Endothelial cell of umbilical vein (primary cell): ENCODE measurements around the gene SLC2A6.

Experiments used
- EZH2 ChIP-seq: IDR thresholded peaks from 2 replicates; pipeline ENCODE4 v1.6.1; 2012; ENCODE audit warnings: borderline replicate concordance, low read depth, mild to moderate bottlenecking, moderate library complexity, low read length, inconsistent platforms; ENCODE audit not compliant: severe bottlenecking
- POLR2A ChIP-seq: IDR thresholded peaks from 2 replicates; pipeline ENCODE4 v1.6.1; 2012; ENCODE audit warnings: low read depth, mild to moderate bottlenecking, control low read depth, low read length
- POLR2AphosphoS5 ChIP-seq: IDR thresholded peaks from 2 replicates; pipeline ENCODE4 v1.6.1; 2012; ENCODE audit warnings: low read depth, mild to moderate bottlenecking, control low read depth, low read length, moderate library complexity; ENCODE audit not compliant: insufficient read depth
- TF ChIP-seq, protein P1 (sequence below), 2 donors: IDR thresholded peaks; 1 replicate in 1 of 2; 2 replicates in 1 of 2; pipeline ENCODE4 v1.5.1; 2011; ENCODE audit warnings: low read length in 2 of 2, mild to moderate bottlenecking in 2 of 2, moderate library complexity in 2 of 2, control low read depth in 1 of 2, inconsistent platforms in 1 of 2, low read depth in 1 of 2; ENCODE audit not compliant: insufficient read depth in 1 of 2; ENCODE audit errors: extremely low read depth in 1 of 2

GRCh38 chr9:133468374-133468773 is 10.5 kb downstream of the SLC2A6 start:
- TF ChIP-seq POLR2A: no peak
- TF ChIP-seq, protein P1, sequence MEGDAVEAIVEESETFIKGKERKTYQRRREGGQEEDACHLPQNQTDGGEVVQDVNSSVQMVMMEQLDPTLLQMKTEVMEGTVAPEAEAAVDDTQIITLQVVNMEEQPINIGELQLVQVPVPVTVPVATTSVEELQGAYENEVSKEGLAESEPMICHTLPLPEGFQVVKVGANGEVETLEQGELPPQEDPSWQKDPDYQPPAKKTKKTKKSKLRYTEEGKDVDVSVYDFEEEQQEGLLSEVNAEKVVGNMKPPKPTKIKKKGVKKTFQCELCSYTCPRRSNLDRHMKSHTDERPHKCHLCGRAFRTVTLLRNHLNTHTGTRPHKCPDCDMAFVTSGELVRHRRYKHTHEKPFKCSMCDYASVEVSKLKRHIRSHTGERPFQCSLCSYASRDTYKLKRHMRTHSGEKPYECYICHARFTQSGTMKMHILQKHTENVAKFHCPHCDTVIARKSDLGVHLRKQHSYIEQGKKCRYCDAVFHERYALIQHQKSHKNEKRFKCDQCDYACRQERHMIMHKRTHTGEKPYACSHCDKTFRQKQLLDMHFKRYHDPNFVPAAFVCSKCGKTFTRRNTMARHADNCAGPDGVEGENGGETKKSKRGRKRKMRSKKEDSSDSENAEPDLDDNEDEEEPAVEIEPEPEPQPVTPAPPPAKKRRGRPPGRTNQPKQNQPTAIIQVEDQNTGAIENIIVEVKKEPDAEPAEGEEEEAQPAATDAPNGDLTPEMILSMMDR (IDR thresholded peaks at IDR 0.05; ENCODE audit: extremely low read depth in 1 of 2, insufficient read depth in 1 of 2, low read depth in 1 of 2, low read length in 2 of 2): no peak
- no peak for TF ChIP-seq POLR2AphosphoS5
- no peak for TF ChIP-seq EZH2
